Choroid plexus epithelial cell (primary cell): Measurements from ENCODE around the gene KLF2.

Experiments
- DNase-seq: peaks from one replicate; pipeline ENCODE4 v3.0.0-alpha.2; 2010; ENCODE audit warnings: low read depth
- H3K4me3 ChIP-seq: 2 replicates; pipeline ENCODE4 v1.5.1; 2011; ENCODE audit warnings: low read depth, mild to moderate bottlenecking, control low read depth, low read length, moderate library complexity
- CTCF ChIP-seq: conservative IDR thresholded peaks from 2 replicates; pipeline ENCODE4 v1.5.1; 2011; ENCODE audit warnings: low read depth, mild to moderate bottlenecking, control low read depth, inconsistent platforms, low read length, moderate library complexity

The KLF2 gene

GRCh38 chr19:16363852-16364230 is 39.2 kb downstream of the KLF2 start:
- H3K4me3 ChIP-seq: no peak overlapping the region
- no peak for TF ChIP-seq CTCF
- no peak for DNase-seq

- no peak for TF ChIP-seq CTCF
- DNase-seq: no peak
- H3K4me3 ChIP-seq: no peak overlapping the region
These were observed 39.7 kb downstream of the KLF2 start for GRCh38 chr19:16364231-16364865.

GRCh38 chr19:16365300-16365996 is 40.8 kb downstream of the KLF2 start:
- DNase-seq: no peak
- H3K4me3 ChIP-seq: no peak overlapping the region
- no peak for TF ChIP-seq CTCF

GRCh38 chr19:16366056-16366432 is 41.4 kb downstream of the KLF2 start:
- DNase-seq: no peak
- H3K4me3 ChIP-seq: no peak overlapping the region
- no peak for TF ChIP-seq CTCF

- no peak for TF ChIP-seq CTCF
- DNase-seq: no peak
These were observed 42.0 kb downstream of the KLF2 start for GRCh38 chr19:16366433-16367260.

GRCh38 chr19:16367261-16367683 is 42.6 kb downstream of the KLF2 start:
- TF ChIP-seq CTCF: no peak
- H3K4me3 ChIP-seq: no peak overlapping the region
- no peak for DNase-seq

More at GRCh38 chr19:16366433-16367260, 42.0 kb downstream of the KLF2 start:
- H3K4me3 ChIP-seq: no peak overlapping the region
